HG03097 (cell line): ENCODE data around the gene MXD4.
A peak's percentile ranks its signal among the peaks of the same experiment; 100 is the strongest.

ENCODE experiments used
- ATAC-seq: cut with Tn5 transposase; IDR thresholded peaks from one replicate; pipeline ENCODE4 v1.9.1; 2021; ENCODE audit not compliant: unreplicated experiment, low FRiP score

MXD4 gene

GRCh38 chr4:2295500-2295899 is 33.6 kb upstream of the MXD4 start:
- ATAC-seq, result no peak

- ATAC-seq, result no peak
These were observed 30.8 kb upstream of the MXD4 start for GRCh38 chr4:2292646-2293108.

DNA sequence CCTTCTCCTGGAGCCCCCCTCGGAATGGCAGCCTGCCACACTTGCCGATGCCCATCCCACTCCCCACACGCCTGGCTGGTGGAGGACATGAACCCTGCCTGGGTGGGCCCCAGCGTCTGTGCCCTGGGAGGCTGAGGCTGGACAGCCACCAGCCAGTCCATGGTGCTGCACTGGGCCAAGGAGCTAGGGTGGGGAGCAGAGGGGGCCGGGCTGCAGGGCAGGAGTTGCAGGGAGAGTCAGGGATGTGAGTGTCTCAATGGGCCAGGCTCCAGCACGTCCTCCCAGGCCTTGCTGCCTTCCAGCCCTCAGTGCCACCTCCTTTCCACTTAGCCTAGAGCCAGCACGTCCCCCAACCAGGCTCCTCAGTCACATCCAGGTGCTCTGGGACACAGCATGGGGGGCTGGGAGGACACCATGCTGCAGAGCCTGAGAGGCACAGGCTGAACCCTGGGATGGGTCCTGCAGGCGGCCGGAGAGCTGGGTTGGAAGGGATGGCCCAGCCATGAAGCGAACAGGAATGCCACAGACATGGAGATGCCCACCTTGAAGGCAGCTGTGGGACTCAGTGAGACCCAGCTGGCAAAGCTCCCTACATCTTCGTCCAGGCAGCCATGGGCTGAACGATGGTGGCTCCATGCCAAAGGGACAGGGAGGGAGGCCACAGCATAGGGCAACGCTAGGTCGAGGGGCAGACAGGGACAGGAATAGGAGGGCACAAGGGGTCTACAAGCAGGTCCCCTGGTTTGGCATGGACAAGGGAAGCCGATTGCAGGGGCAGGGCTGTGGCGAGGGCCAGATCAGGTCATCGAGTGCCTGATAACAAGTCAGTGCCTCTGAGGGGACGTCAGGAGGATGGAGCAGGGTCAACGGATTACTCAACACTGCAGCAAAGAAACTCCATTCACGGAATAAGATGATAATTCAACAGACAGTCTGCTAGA is 30.1 kb upstream of the MXD4 start:
- ATAC-seq, result no peak

GRCh38 chr4:2290974-2291704 is 29.2 kb upstream of the MXD4 start:
- ATAC-seq, result no peak

- ATAC-seq, result no peak
These were observed 28.6 kb upstream of the MXD4 start for GRCh38 chr4:2290488-2290887.

- ATAC-seq, result no peak
These were observed 28.0 kb upstream of the MXD4 start for GRCh38 chr4:2289955-2290333.

- ATAC-seq, result no peak
These were observed 27.5 kb upstream of the MXD4 start for GRCh38 chr4:2289311-2289954.

DNA sequence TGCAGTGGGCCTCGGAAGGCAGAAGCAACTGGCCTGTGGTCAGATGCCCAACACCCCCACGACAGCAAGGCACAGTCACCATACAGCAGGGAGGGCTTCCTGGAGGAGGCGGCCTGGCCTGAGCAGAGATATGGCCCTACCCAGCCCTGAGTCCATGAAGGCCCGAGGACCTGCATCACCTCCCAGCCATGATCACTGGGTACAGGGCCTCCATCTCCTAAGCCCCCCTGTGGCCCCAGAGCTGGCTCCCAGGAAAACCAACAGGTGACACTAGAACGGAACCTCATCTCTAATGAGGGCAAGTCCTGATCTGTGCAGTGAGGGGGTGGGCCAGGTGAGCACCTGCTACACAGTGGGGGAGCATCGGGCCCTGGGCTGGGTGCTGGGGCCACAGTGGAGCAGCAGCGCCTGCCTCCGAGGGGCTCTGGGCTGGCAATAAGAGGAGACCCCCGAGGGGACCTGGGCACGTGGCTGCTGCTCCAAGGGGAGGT is 26.2 kb upstream of the MXD4 start:
- no peak for ATAC-seq

DNA sequence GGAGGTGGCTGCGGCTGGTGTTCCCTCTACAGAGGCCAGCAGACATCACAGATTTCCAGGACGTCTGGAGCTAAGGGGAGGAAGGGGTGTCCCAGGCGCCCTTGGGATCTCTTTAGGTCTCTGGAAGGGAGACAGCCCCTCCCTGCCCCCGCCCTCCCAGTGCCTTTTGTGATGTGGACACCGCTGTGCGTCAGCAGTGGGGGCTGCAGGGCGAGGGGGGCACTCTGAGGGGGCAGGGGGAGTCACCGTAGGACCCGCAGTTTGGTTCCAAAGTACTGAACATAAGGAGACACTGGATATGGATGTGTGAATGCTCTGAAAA is 25.6 kb upstream of the MXD4 start:
- no peak for ATAC-seq

DNA sequence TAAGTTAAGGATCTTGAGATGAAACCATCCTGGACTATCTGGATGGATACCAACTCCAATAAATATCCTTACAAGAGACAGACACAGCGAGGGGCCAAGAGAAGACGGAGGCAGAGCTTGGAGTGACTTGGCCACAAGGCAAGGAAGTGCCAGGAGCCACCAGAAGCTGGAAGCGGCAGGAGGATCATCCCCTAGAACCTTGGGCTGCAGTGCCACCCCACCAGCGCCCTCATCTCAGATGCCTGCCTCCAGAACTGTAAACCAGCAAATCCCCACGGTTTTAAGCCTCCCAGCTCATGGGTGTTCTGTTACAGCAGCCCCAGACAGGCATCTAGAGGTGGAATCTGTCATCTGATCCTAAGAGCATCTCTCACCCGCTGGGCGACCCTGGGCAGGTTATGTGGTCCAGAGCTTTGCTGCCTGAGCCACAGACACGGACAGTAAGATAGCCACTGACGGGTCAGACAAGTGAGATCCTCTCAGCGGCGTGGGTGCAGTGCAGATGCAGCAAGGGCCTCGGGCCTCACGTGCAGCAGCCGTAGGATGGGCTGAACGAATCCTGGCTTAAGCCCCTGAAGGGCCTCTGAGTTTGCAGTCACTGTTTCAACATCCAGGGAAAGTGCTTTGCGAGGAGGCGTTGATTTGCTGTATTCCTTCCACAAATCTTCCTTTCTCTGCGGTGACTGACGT is 25.1 kb upstream of the MXD4 start:
- ATAC-seq, result no peak

- ATAC-seq, result no peak
These were observed 23.9 kb upstream of the MXD4 start for GRCh38 chr4:2285613-2286381.

DNA sequence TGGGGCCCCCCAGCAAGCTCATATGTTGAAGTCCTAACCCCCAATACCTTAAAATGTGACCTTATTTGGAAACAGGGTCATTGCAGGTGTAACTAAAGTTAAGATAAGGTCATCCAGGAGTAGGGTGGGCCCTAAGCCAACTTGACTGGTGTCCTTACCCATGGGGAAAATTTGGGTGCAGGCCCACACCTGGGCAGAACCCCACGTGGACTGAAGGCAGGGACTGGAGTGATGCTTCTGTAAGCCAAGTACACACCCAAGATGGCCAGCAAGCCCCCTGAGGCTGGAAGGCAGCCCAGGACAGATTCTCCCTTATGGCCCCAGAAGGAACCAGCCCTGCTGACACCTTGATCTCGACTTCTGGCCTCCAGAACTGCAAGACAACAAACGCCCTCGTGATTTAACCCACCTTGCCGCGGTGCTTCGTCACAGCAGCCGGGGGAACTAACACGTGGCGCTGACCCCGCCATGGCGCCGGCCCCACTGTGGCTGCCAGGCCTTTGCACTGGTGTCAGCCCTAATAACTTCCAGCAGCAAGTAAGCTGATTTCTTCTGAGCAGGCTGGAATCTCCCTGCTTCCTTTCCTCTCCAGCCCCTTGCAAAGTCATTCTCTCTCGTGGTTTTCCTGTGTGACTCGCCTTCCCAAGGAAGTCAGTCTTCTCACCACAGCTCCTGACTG is 23.2 kb upstream of the MXD4 start:
- no peak for ATAC-seq

- ATAC-seq, result no peak
These were observed 22.4 kb upstream of the MXD4 start for GRCh38 chr4:2284161-2284933.

GRCh38 chr4:2283199-2283711 is 21.3 kb upstream of the MXD4 start:
- no peak for ATAC-seq

GRCh38 chr4:2281575-2282343 is 19.9 kb upstream of the MXD4 start:
- peak; percentile 81 for ATAC-seq

GRCh38 chr4:2280531-2281300 is 18.8 kb upstream of the MXD4 start:
- no peak for ATAC-seq

GRCh38 chr4:2277956-2278355 is 16.0 kb upstream of the MXD4 start:
- ATAC-seq, result no peak
